H1 (cell line): Measurements from ENCODE around the gene DNAJB1. TPM values are rescaled to one million over a fixed set of nuclear protein-coding genes. Genes with fewer than 3 reads are reported as not detected.

Source experiments
- CTCF ChIA-PET: fragments of 300-600 bp; sonication (Branson Sonifier 250); formaldehyde crosslinking; loops from one replicate; lab custom pipeline; 2021; ENCODE audit not compliant: partially characterized antibody; lab: Charles Lee
- POLR2A ChIA-PET: fragments of 300-600 bp; sonication (Branson Sonifier 250); formaldehyde crosslinking; loops from one replicate; lab custom pipeline; 2021; ENCODE audit warnings: inconsistent platforms; ENCODE audit not compliant: partially characterized antibody; lab: Charles Lee
- DNase-seq, 2 experiments: peaks; one replicate each; pipeline versions ENCODE4 v3.0.0 to v3.0.0-alpha.2; 2010 to 2022; ENCODE audit warnings: low spot score in 2 of 2, low read depth in 1 of 2, mixed read lengths in 1 of 2
- FAIRE-seq: peaks from 2 replicates; lab custom pipeline; 2011; peaks lifted over from hg19 to GRCh38; lab: Jason Lieb, UNC
- H2AFZ ChIP-seq: 2 replicates; pipeline ENCODE4 v1.8.1; 2012; ENCODE audit warnings: low read length, inconsistent platforms
- H2AK5ac ChIP-seq: 2 replicates; pipeline ENCODE4 v1.6.1; 2013; ENCODE audit warnings: low read depth, low read length
- H2BK120ac ChIP-seq: replicated peaks from 2 replicates; pipeline ENCODE3; 2013; ENCODE audit warnings: low read depth, low read length, inconsistent platforms
- H2BK12ac ChIP-seq: 2 replicates; pipeline ENCODE4 v1.6.1; 2013; ENCODE audit warnings: low read depth, low read length
- H2BK15ac ChIP-seq: 2 replicates; pipeline ENCODE4 v1.6.1; 2013; ENCODE audit warnings: low read length
- H2BK20ac ChIP-seq: 2 replicates; pipeline ENCODE4 v1.6.1; 2013; ENCODE audit warnings: low read length
- H2BK5ac ChIP-seq: 2 replicates; pipeline ENCODE4 v1.6.1; 2013; ENCODE audit warnings: low read depth, low read length
- H3K14ac ChIP-seq: 2 replicates; pipeline ENCODE4 v1.6.1; 2013; ENCODE audit warnings: inconsistent platforms; ENCODE audit not compliant: insufficient read length
- H3K18ac ChIP-seq: 2 replicates; pipeline ENCODE4 v1.6.1; 2013; ENCODE audit warnings: low read length; ENCODE audit errors: extremely low read depth
- H3K23ac ChIP-seq: 2 replicates; pipeline ENCODE4 v1.6.1; 2013; ENCODE audit warnings: inconsistent platforms; ENCODE audit not compliant: insufficient read length
- H3K23me2 ChIP-seq: 2 replicates; pipeline ENCODE4 v1.6.1; 2013; ENCODE audit warnings: low read depth, low read length
- H3K27ac ChIP-seq: 2 replicates; pipeline ENCODE4 v1.6.1; 2011; ENCODE audit warnings: low read depth, low read length, inconsistent platforms
- H3K27me3 ChIP-seq, 4 experiments: replicated peaks in 1 of 4; 1 replicate in 1 of 4; 2 replicates in 3 of 4; pipeline versions ENCODE4 v1.6.1 to v1.8.1; 2011 to 2013; ENCODE audit warnings: low read length in 3 of 4, mild to moderate bottlenecking in 3 of 4, inconsistent platforms in 2 of 4, mixed read lengths in 2 of 4, moderate library complexity in 1 of 4; ENCODE audit not compliant: control insufficient read depth in 3 of 4, insufficient read depth in 3 of 4; ENCODE audit errors: extremely low read depth in 1 of 4
- H3K36me3 ChIP-seq, 4 experiments: 2 replicates each; pipeline versions ENCODE4 v1.6.1 to v1.8.1; 2011 to 2013; ENCODE audit warnings: mild to moderate bottlenecking in 4 of 4, low read length in 3 of 4, moderate library complexity in 2 of 4, control low read depth in 1 of 4, inconsistent platforms in 1 of 4; ENCODE audit not compliant: insufficient read depth in 4 of 4, control insufficient read depth in 2 of 4
- H3K4ac ChIP-seq: replicated peaks from 2 replicates; pipeline ENCODE3; 2013; ENCODE audit warnings: low read length, low read depth, mixed read lengths, inconsistent platforms; ENCODE audit not compliant: insufficient read length
- H3K4me1 ChIP-seq, 4 experiments: replicated peaks in 1 of 4; 1 replicate in 1 of 4; 2 replicates in 3 of 4; pipeline versions ENCODE4 v1.6.1 to v1.8.1; 2011 to 2013; ENCODE audit warnings: low read length in 3 of 4, inconsistent platforms in 2 of 4, mixed read lengths in 1 of 4; ENCODE audit not compliant: insufficient read depth in 4 of 4, control insufficient read depth in 3 of 4
- H3K4me2 ChIP-seq, 2 experiments: 2 replicates each; pipeline versions ENCODE4 v1.6.1 to v1.8.1; 2011 to 2013; ENCODE audit warnings: low read depth in 2 of 2, low read length in 2 of 2, control low read depth in 1 of 2, inconsistent platforms in 1 of 2, mild to moderate bottlenecking in 1 of 2; ENCODE audit not compliant: insufficient read depth in 1 of 2
- H3K4me3 ChIP-seq, 4 experiments: fragments of 200-600, 300-600 bp in 1 of 4; sonication (generic), shearing (Covaris generic), sonication (Bioruptor Twin) in 1 of 4; 2 replicates each; pipeline versions ENCODE4 v1.5.1 to v1.8.1; 2011 to 2016; ENCODE audit warnings: low read length in 4 of 4, low read depth in 3 of 4, control low read depth in 2 of 4, inconsistent platforms in 2 of 4, mild to moderate bottlenecking in 2 of 4, mixed read lengths in 1 of 4, moderate library complexity in 1 of 4; ENCODE audit not compliant: insufficient read depth in 2 of 4; ENCODE audit errors: extremely low read depth in 1 of 4
- H3K56ac ChIP-seq: replicated peaks from 2 replicates; pipeline ENCODE3; 2013; ENCODE audit warnings: low read depth, mild to moderate bottlenecking, mixed read lengths, low read length, inconsistent platforms; ENCODE audit not compliant: insufficient read length
- H3K79me1 ChIP-seq: 2 replicates; pipeline ENCODE4 v1.6.1; 2013; ENCODE audit warnings: low read depth, low read length, control low read depth
- H3K79me2 ChIP-seq, 2 experiments: 2 replicates each; pipeline versions ENCODE4 v1.6.1 to v1.8.1; 2012 to 2013; ENCODE audit warnings: low read length in 2 of 2, mild to moderate bottlenecking in 2 of 2, inconsistent platforms in 1 of 2; ENCODE audit not compliant: insufficient read depth in 2 of 2, control insufficient read depth in 1 of 2
- H3K9ac ChIP-seq, 4 experiments: replicated peaks in 1 of 4; 1 replicate in 1 of 4; 2 replicates in 3 of 4; pipeline versions ENCODE4 v1.6.1 to v1.8.1; 2011 to 2013; ENCODE audit warnings: low read depth in 3 of 4, low read length in 3 of 4, control low read depth in 2 of 4, mild to moderate bottlenecking in 2 of 4, moderate library complexity in 2 of 4, inconsistent platforms in 1 of 4; ENCODE audit errors: extremely low read depth in 1 of 4
- H3K9me3 ChIP-seq, 2 experiments: 2 replicates each; pipeline versions ENCODE4 v1.6.1 to v1.8.1; 2012 to 2013; ENCODE audit warnings: mild to moderate bottlenecking in 2 of 2, moderate library complexity in 2 of 2, control low read depth in 1 of 2, inconsistent platforms in 1 of 2, low read depth in 1 of 2, low read length in 1 of 2, mixed read lengths in 1 of 2; ENCODE audit not compliant: insufficient read depth in 2 of 2
- H4K20me1 ChIP-seq, 2 experiments: replicated peaks in 1 of 2; 2 replicates each; pipeline versions ENCODE3 to v1.8.1; 2011 to 2013; ENCODE audit warnings: inconsistent platforms in 2 of 2, low read length in 2 of 2, mild to moderate bottlenecking in 1 of 2; ENCODE audit not compliant: insufficient read depth in 2 of 2, control insufficient read depth in 1 of 2
- H4K5ac ChIP-seq: 2 replicates; pipeline ENCODE4 v1.6.1; 2013; ENCODE audit warnings: low read length, low read depth, mixed read lengths, inconsistent platforms; ENCODE audit not compliant: insufficient read length
- H4K8ac ChIP-seq: 2 replicates; pipeline ENCODE4 v1.8.0; 2013; ENCODE audit warnings: mild to moderate bottlenecking, moderate library complexity, low read length, inconsistent platforms; ENCODE audit not compliant: insufficient read depth; ENCODE audit errors: extremely low read depth
- H4K91ac ChIP-seq: replicated peaks from 2 replicates; pipeline ENCODE3; 2013; ENCODE audit warnings: low read length, mixed read lengths, inconsistent platforms; ENCODE audit not compliant: insufficient read length
- YY1 ChIP-seq: IDR thresholded peaks from 2 replicates; pipeline ENCODE4 v1.6.1; 2011; ENCODE audit warnings: low read depth, mild to moderate bottlenecking, low read length
- WGBS, 2 experiments: shearing (Covaris generic) in 1 of 2; methylation state at CpG; one replicate each; pipeline versions ENCODE4 v1.1.6 to v1.1.7; 2013 to 2015; ENCODE audit warnings: low lambda C conversion rate in 2 of 2, mixed read lengths in 2 of 2, inconsistent platforms in 1 of 2, low coverage in 1 of 2, missing lambda C conversion rate in 1 of 2; ENCODE audit not compliant: insufficient replicate concordance in 2 of 2, insufficient coverage in 1 of 2, insufficient read length in 1 of 2; ENCODE audit errors: extremely low coverage in 1 of 2, missing lambda C conversion rate in 1 of 2; 5-methylcytosine and 5-hydroxymethylcytosine counted together
- polyA plus RNA-seq, 7 experiments: library from polyadenylated mRNA; depleted of rRNA in 3 of 7; stranded (reverse) in 5 of 7; unstranded in 2 of 7; fragments of >200 nt in 5 of 7; fragments of 200-250 nt in 2 of 7; gene quantifications; 1 replicate in 5 of 7; 2 replicates in 1 of 7; 4 replicates in 1 of 7; pipeline versions ENCODE4 v1.2.1 to v1.2.3, GENCODE V29; 2011 to 2013; ENCODE audit warnings: missing spikeins in 2 of 7, mixed read lengths in 2 of 7
- total RNA-seq: library from RNA; stranded (reverse); fragmentation: NEBNext Ultra II Directional; extraction: Animal tissue kit (Norgen Biotek cat#: 25700); gene quantifications from 2 replicates; pipeline ENCODE4 v1.2.1, GENCODE V29; 2021

DNAJB1 gene
- total and polyA plus RNA-seq, 2 of the 8 experiments (the other 6 are each of a cell fraction or from before 2014, with no cell fraction given) = 62.9 to 64.3 TPM

DNA sequence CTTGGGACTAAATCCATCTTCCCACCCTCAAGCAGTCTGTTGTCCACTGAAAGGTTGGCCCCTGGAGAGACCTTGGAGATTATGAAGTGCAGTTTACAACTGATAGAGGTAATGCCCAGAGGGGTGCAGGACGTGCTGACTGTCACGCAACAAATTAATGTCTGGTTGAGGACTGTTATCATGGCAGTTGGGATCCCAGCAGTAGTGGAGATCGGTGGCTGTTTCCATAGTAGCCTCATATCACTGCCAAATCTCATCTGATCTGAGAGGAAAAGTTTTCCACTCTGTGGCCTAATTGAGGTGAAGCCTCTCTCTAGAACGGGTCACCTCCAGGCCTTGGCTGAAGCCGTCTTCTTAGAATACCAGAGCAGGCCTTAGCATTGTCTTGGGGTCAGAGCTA, 15.3 kb upstream of the DNAJB1 start:
- no peak overlapping the region for H3K4ac ChIP-seq
- H4K20me1 ChIP-seq = peaks cover 3 to 20% of the 10 kb centered on the region in 2 experiments
- no peak overlapping the region for H3K18ac ChIP-seq
- no peak overlapping the region for H3K56ac ChIP-seq
- no peak overlapping the region for H2BK15ac ChIP-seq
- H2BK12ac ChIP-seq = no peak overlapping the region
- peaks cover 3 to 6% (median 4%) of the 10 kb centered on the region in 4 experiments; a peak in 5 of 7 replicates for H3K4me1 ChIP-seq
- no peak overlapping the region for H3K27ac ChIP-seq
- H3K23ac ChIP-seq = no peak overlapping the region
- no peaks in the 10 kb centered on the region for H3K27me3 ChIP-seq
- H2AK5ac ChIP-seq = no peak overlapping the region
- H3K9ac ChIP-seq = no peak overlapping the region
- WGBS, 2 experiments = 93% methylated on average over 5 of the region's 5 CpGs; no CpG with 5 or more reads in 1 of the 2 experiments
- H3K79me2 ChIP-seq = peaks cover 7 to 55% of the 10 kb centered on the region in 2 experiments
- peaks cover 21% of the 10 kb centered on the region for H3K79me1 ChIP-seq
- no peaks in the 10 kb centered on the region for H3K36me3 ChIP-seq
- no peak overlapping the region for H2AFZ ChIP-seq
- ChIA-PET CTCF (interaction anchor here (1.0 to 1.5 kb wide), 3 partner anchors 17 to 28 kb away, joined by 3 to 6 read pairs (median 3); no protein-coding TSS in a partner anchor), POLR2A (no interaction called here)
- FAIRE-seq (no peak), DNase-seq (no peak)
- no peak overlapping the region for H2BK5ac ChIP-seq
- H2BK20ac ChIP-seq = no peak overlapping the region
- H4K8ac ChIP-seq = no peak overlapping the region
- no peak overlapping the region for H3K4me2 ChIP-seq
- H3K9me3 ChIP-seq = no peaks in the 10 kb centered on the region
- H3K14ac ChIP-seq = no peak overlapping the region
- H4K91ac ChIP-seq = no peak overlapping the region
- H3K4me3 ChIP-seq = no peak overlapping the region
- no peak for TF ChIP-seq YY1
- peaks cover 4% of the 10 kb centered on the region for H3K23me2 ChIP-seq
- no peak overlapping the region for H4K5ac ChIP-seq
- no peak overlapping the region for H2BK120ac ChIP-seq
